Central memory CD8-positive, alpha-beta T cell (primary cell): Measurements from ENCODE around the gene SORCS2.

Source experiments
- ATAC-seq: fragments of 150-1000 bp; cut with Tn5 transposase; replicated peaks from 2 replicates; pipeline ENCODE4 v1.10.0; 2022; ENCODE audit warnings: mild to moderate bottlenecking, moderate FRiP score, moderate number of reproducible peaks; ENCODE audit not compliant: poor library complexity, severe bottlenecking; ENCODE audit errors: extremely low read depth
- DNase-seq, 2 donors: peaks; one replicate each; pipeline ENCODE4 v3.0.0; 2021; ENCODE audit warnings: low spot score in 2 of 2
- H3K27ac Mint-ChIP-seq: one replicate; pipeline ENCODE4 v1.8.0; 2022; ENCODE audit warnings: low read depth, mild to moderate bottlenecking, moderate library complexity, mixed read lengths
- H3K27me3 Mint-ChIP-seq: one replicate; pipeline ENCODE4 v1.8.0; 2022; ENCODE audit warnings: mixed read lengths
- H3K36me3 Mint-ChIP-seq: one replicate; pipeline ENCODE4 v1.8.0; 2022; ENCODE audit warnings: mild to moderate bottlenecking, moderate library complexity, mixed read lengths; ENCODE audit not compliant: insufficient read depth
- H3K4me1 Mint-ChIP-seq: one replicate; pipeline ENCODE4 v1.8.0; 2022; ENCODE audit warnings: mixed read lengths
- H3K4me3 Mint-ChIP-seq: one replicate; pipeline ENCODE4 v1.8.0; 2022; ENCODE audit warnings: mild to moderate bottlenecking, moderate library complexity, mixed read lengths
- H3K9me3 Mint-ChIP-seq: one replicate; pipeline ENCODE4 v1.8.0; 2022; ENCODE audit warnings: mixed read lengths

SORCS2 gene

GRCh38 chr4:7333801-7334421 lies 141.6 kb downstream of the SORCS2 start:
- Mint-ChIP-seq H3K27me3 (peaks cover 11% of the 10 kb centered on the region), H3K4me3 (no peak overlapping the region), H3K27ac (no peak overlapping the region), H3K4me1 (no peaks in the 10 kb centered on the region), H3K9me3 (no peaks in the 10 kb centered on the region), H3K36me3 (no peaks in the 10 kb centered on the region)
- ATAC-seq (no peak), DNase-seq (no peak)

DNA sequence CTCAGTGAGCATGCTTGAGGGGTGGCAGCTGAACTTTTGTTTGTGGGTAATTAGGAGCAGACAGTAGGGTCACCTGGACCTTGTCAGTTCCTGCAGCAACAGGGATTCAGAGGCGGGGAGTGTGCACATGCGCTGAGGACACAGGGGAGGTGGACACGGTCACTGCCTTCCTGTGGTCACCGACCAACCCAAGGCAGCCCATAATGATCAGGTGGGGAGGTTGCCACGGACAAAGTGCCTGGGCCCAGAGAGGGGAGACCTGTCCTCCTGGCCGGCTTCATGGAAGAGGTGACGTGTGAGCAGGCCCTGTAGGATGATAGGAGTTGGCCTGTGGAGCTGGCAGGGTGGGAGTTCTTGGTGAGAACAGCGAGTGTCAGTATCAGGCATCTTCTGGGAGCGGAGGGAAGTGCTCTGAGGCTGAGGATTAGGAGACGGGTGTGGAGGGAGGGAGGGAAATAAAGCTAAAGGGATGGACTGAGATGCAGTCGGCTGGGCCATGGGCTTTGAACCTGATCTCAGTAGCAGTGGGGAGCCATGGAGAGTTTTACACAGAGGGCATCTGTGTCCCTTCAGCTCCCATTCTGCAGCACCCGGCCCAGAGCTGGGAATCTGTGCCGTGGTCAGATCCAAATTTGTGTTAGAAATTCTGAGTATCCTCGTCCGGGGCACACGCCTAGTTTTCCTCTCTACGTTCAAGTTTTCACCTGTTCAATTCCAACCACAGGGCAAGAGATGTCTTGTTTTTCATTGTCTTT lies 142.4 kb downstream of the SORCS2 start:
- Mint-ChIP-seq H3K36me3 (no peaks in the 10 kb centered on the region), H3K27me3 (peaks cover 11% of the 10 kb centered on the region), H3K27ac (no peak overlapping the region), H3K4me1 (no peaks in the 10 kb centered on the region), H3K4me3 (no peak overlapping the region), H3K9me3 (no peaks in the 10 kb centered on the region)
- DNase-seq (no peak), ATAC-seq (no peak)

- H3K27ac Mint-ChIP-seq: no peak overlapping the region
- DNase-seq (peak; percentile 41 to 64), ATAC-seq (peak; percentile 83)
- no peaks in the 10 kb centered on the region for H3K4me1 Mint-ChIP-seq
- H3K9me3 Mint-ChIP-seq: no peaks in the 10 kb centered on the region
- H3K27me3 Mint-ChIP-seq: peaks cover 11% of the 10 kb centered on the region
- no peak overlapping the region for H3K4me3 Mint-ChIP-seq
- H3K36me3 Mint-ChIP-seq: no peaks in the 10 kb centered on the region
These were observed 143.2 kb downstream of the SORCS2 start for GRCh38 chr4:7335344-7336066.

DNA sequence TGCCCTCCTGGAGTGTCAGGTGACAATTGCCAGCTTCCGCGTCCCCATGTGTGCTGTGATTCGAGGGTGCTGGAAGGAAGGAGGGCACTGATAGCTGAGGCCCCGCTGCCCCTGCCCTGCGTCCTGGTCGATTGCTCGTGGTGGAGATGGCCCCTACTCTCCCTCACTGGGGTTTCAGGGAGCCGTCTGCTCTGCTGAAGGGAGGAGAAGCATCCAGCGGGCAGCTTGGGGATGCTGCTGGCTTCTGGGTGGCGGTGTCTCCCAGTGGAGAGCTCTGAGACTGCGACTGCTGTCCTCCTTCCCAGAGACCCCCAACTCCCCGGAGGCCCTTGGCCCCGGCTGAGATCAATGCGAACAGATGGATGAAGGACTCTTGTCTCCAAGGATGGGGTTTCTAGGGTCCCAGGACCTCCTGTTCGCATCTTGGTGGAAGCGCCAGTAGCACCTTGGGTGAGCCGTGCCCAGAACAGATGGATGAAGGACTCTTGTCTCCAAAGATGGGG lies 143.8 kb downstream of the SORCS2 start:
- H3K36me3 Mint-ChIP-seq: no peaks in the 10 kb centered on the region
- H3K9me3 Mint-ChIP-seq: no peaks in the 10 kb centered on the region
- H3K4me1 Mint-ChIP-seq: no peaks in the 10 kb centered on the region
- H3K27me3 Mint-ChIP-seq: peaks cover 8% of the 10 kb centered on the region
- ATAC-seq (no peak), DNase-seq (no peak)
- H3K27ac Mint-ChIP-seq: no peak overlapping the region
- H3K4me3 Mint-ChIP-seq: no peak overlapping the region

DNA sequence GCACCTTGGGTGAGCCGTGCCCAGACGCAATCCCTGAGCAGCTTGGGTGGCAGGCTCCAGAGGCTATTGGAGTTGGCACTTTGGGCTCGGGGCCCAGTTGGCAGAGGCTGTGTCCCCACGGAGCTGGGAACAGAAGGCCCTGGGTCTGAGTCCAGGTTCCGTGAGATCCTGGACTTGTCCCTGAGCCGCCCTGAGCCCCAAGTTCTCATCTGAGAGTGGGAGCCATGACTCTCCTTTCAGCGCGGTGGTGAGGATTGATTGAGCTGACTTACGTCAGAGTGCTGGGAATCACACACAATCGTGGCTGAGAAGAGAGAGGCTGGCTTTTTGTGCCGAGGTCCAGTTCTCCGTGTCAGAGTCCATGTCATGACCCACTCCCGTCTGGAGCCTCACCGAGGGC lies 144.4 kb downstream of the SORCS2 start:
- DNase-seq: no peak
- no peak for ATAC-seq
- H3K27ac Mint-ChIP-seq: no peak overlapping the region
- no peaks in the 10 kb centered on the region for H3K9me3 Mint-ChIP-seq
- no peaks in the 10 kb centered on the region for H3K4me1 Mint-ChIP-seq
- H3K4me3 Mint-ChIP-seq: no peak overlapping the region
- H3K36me3 Mint-ChIP-seq: no peaks in the 10 kb centered on the region
- peaks cover 1% of the 10 kb centered on the region for H3K27me3 Mint-ChIP-seq

- DNase-seq (no peak), ATAC-seq (no peak)
- no peaks in the 10 kb centered on the region for H3K36me3 Mint-ChIP-seq
- H3K4me1 Mint-ChIP-seq: no peaks in the 10 kb centered on the region
- H3K9me3 Mint-ChIP-seq: no peaks in the 10 kb centered on the region
- H3K27ac Mint-ChIP-seq: no peak overlapping the region
- no peak overlapping the region for H3K4me3 Mint-ChIP-seq
- no peaks in the 10 kb centered on the region for H3K27me3 Mint-ChIP-seq
These were observed 145.1 kb downstream of the SORCS2 start for GRCh38 chr4:7337196-7338058.

- Mint-ChIP-seq H3K27ac (no peak overlapping the region), H3K27me3 (no peaks in the 10 kb centered on the region), H3K36me3 (no peaks in the 10 kb centered on the region), H3K4me3 (no peak overlapping the region), H3K4me1 (no peaks in the 10 kb centered on the region), H3K9me3 (no peaks in the 10 kb centered on the region)
- ATAC-seq (no peak), DNase-seq (no peak)
These were observed 145.7 kb downstream of the SORCS2 start for GRCh38 chr4:7338059-7338452.

- H3K9me3 Mint-ChIP-seq: no peaks in the 10 kb centered on the region
- H3K36me3 Mint-ChIP-seq: no peaks in the 10 kb centered on the region
- no peak for ATAC-seq
- H3K4me3 Mint-ChIP-seq: no peak overlapping the region
- H3K4me1 Mint-ChIP-seq: no peaks in the 10 kb centered on the region
- peak overlapping the region; percentile 7 for H3K27ac Mint-ChIP-seq
- no peaks in the 10 kb centered on the region for H3K27me3 Mint-ChIP-seq
- DNase-seq: no peak
These were observed 146.7 kb downstream of the SORCS2 start for GRCh38 chr4:7338876-7339623.

DNA sequence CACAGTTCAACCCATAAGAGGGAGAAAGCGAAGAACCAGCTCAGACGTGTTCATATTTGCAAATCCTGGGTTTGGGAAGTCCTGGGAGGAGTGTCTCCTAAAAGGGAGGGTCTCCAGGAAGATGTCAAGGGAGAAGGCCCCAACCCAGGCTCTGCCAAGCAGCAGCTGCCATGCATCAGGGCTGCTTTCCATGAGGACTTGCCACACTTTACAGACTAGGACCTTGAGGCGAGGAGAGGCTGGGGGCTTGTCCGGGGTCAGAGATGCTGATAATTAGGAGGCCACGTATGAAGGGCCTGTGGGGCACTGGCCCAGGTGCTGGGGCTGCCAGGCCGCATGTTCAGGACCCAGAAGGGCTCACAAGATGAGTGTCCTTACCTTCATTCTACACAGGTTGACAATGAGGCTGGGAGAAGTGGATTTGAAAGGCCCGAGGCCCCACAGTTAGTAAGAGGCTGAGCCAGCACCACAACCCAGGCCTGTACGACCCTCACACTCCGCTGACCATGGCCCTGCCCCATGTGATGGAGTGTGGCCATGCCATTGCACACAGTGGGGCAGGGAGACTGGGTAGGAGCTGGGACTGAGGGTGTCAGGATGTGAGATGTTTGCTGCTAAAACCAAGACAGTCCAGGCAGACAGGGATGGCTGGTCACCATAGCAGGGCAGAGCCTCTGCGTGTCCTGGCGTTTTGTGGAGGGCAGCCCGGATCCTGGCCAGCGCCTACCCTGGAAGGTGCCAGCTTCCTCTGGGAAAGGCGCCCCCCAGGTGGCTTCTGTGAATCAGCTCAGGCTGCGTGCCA lies 147.6 kb downstream of the SORCS2 start:
- Mint-ChIP-seq H3K36me3 (no peaks in the 10 kb centered on the region), H3K9me3 (no peaks in the 10 kb centered on the region), H3K4me1 (no peaks in the 10 kb centered on the region), H3K4me3 (no peak overlapping the region), H3K27me3 (no peaks in the 10 kb centered on the region), H3K27ac (peak overlapping the region; percentile 7)
- ATAC-seq (no peak), DNase-seq (no peak)

DNA sequence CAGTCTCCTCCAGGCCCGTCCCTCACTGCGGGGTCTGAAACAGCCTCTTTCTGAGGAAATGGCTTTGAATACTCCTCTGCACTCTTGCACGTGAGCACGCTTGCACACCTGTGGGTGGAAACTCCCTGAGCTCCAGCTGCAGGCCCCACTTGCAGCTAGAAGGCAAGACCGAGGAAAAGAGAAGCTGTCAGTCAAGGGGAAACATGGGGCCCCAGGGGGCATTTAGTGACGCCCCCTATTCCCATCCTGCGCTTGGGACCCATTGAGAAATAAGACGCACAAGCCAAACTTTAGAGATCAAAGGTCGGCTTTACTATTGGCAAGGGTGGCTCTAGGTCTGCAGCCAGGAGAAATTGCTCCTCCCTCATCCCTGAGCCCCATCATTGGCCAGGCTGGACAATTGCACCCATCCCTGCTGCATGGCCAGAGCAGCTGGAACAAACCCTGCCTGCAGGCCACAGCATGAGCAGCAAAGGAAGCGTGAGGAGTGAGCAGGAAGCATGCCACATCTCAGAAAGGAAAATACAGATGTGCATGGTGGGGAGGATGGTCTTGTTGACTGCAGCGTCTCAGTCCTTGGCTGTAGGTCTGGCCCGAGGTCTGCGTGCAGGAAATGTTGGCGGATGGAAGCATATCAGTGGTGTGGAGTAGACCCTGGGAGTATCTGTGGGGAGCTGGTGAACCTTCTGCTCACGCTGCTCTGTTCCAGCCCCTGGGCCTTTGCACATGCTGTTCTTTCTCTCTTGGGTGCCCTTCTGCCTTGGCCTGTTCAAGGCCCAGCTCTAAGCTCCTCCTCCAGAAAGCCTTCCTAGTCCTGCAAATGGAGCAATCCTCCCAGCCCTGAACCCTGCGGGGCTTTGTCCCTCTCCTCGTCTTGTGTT lies 148.5 kb downstream of the SORCS2 start:
- H3K4me3 Mint-ChIP-seq: no peak overlapping the region
- DNase-seq: no peak
- ATAC-seq: no peak
- no peaks in the 10 kb centered on the region for H3K9me3 Mint-ChIP-seq
- H3K27me3 Mint-ChIP-seq: no peaks in the 10 kb centered on the region
- no peak overlapping the region for H3K27ac Mint-ChIP-seq
- no peaks in the 10 kb centered on the region for H3K36me3 Mint-ChIP-seq
- no peaks in the 10 kb centered on the region for H3K4me1 Mint-ChIP-seq
